HG02852 (cell line): Measurements from ENCODE around the gene GPR161.

Experiments
- ATAC-seq: cut with Tn5 transposase; IDR thresholded peaks from one replicate; pipeline ENCODE4 v1.9.1; 2021; ENCODE audit warnings: mild to moderate bottlenecking, moderate library complexity; ENCODE audit not compliant: unreplicated experiment

The GPR161 gene

DNA sequence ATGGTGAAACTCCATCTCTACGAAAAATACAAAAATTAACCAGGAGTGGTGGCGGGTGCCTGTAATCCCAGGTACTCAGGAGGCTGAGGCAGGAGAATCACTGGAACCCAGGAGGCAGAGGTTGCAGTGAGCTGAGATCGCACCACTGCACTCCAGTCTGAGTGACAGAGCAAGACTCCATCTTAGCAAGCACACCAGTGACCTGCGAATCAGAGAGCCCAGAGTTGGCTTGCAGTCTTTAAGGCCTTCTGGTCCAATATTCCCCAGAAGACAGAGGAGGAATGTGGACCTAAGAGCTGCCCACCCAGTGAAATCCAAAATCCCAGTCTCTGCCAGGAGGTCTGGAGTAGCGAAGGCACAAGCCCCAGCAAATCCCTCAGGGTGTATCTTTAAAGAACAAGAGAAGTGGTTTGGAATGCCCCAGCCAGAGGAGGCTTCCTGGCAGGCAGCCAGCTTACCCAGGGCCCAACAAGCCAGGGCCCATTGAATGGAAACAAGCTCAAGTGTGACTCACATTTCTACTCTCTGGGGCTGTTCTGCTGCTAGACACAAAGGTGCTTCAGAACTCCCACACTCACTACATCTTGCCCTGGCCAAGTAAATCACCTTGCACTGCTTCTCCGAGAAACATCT lies 23.9 kb downstream of the GPR161 start:
- no peak for ATAC-seq

DNA sequence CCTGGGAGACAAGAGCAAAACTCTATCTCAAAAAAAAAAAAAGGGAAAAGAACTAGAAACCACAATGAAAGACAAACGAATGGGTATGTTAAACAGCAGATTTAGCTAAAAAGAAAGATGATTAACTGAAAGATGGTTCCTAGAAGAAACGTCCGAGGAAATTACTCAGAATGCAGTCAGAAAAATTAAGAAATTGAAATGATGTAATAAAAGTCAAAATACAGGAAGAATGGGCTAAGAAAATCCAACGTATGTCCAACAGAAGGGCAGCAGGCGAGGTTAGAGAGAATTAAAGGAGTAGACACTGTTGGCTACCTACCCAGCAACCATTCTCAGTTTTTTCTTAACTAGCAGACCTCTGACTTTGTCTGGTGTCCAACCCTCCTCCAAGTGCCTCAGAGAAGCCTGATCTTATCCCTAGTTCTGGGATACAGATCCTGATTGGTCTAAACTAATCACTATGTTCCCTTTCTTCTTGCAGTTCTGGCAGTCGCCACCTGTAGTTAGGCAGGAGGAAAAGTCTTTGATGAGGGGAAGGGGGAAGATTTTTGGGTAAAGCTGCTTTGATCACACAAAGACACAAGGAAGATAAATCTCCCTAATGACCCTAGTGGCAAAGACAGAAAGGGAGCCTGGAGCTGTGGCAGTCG lies 25.7 kb downstream of the GPR161 start:
- ATAC-seq, result no peak

DNA sequence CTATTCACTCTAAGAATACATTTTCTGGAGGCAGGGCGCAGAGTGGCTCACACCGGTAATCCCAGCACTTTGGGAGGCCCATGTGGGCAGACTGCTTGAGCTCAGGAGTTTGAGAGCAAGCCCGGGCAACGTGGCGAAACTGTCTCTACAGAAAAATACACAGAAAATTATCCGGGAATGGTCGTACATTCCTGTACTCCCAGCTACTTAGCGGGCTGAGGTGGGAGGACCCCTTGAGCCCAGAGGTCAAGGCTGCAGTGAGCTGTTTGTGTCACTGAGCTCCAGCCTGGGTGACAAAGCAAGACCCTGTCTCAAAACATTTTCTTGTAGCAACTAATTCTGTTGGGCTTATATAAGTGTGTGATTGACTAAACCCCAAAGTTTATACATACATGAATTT lies 30.5 kb downstream of the GPR161 start:
- ATAC-seq, result no peak

DNA sequence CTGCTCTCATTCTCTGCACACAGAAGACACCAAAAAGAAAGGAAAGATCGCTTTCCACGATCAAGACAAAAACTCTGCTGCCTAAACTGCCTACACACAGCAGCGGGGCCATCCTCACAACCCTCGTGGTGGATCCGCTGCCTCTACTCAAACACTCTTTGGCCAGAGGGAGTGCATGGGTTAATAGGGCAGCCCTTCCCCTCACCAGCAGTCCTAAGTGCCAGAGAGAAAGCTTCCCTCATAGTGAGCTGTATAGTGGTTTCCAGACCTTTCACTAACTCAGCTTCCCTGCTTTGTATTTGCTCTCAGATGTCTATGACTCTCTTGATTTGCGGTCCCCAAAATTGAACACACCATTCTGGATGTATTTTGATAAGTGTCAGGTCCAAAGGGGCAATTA lies 30.9 kb downstream of the GPR161 start:
- ATAC-seq, result no peak

DNA sequence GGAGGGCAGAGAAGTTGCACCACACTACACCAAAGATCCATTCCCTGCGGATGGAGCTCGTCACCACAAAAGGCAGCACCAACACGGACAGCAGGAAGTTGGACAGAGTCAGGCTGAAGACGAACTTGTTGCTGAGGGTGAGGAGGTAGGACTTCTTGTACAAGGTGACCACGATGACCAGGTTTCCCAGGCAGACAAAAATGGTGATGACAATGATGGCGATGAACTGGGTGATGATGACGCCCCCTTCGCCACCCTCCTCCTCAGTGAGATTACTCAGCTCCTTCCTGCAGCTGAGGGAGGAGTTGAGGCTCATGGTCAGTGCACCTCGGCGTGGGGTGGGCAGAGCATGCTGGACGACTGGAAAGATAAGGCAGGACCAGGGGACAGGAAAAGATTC lies 32.2 kb downstream of the GPR161 start:
- no peak for ATAC-seq

DNA sequence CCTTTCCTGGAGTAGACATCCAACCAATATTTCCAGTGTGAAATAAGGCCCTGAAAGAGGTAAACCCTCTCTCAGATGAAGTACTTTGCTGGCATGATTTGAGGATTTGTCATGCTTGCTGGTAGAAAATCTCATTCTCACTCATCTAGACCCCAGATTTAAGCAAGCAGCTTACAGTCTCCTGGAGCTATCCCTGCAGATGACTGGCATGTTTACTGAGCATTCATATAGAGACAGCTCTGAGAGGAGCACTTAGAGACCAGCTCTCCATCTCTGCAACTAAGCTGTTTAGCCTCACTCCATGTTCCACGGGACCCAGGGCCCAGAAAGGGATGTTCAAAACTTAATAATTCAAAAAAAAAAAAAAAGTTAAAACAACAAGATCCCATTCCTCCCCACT lies 34.2 kb downstream of the GPR161 start:
- no peak for ATAC-seq

DNA sequence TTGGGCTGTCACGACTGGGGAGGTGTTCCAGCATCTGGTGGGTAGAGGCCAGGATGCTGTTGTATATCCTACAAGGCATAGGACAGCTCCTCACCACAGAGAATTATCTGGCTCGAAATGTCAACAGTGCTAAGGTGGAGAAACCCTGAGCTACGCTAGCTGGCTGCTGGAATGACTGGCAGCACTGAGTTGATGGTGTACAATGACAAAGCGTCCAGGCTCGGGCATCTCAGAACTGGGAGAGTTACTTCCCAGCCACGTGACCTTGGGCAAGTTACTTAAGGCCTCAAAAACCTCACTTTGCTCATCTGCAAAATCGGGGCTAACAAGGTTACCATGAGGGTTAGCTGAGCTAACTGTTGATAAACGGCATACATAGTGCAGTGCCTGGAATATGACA lies 35.4 kb downstream of the GPR161 start:
- no peak for ATAC-seq

DNA sequence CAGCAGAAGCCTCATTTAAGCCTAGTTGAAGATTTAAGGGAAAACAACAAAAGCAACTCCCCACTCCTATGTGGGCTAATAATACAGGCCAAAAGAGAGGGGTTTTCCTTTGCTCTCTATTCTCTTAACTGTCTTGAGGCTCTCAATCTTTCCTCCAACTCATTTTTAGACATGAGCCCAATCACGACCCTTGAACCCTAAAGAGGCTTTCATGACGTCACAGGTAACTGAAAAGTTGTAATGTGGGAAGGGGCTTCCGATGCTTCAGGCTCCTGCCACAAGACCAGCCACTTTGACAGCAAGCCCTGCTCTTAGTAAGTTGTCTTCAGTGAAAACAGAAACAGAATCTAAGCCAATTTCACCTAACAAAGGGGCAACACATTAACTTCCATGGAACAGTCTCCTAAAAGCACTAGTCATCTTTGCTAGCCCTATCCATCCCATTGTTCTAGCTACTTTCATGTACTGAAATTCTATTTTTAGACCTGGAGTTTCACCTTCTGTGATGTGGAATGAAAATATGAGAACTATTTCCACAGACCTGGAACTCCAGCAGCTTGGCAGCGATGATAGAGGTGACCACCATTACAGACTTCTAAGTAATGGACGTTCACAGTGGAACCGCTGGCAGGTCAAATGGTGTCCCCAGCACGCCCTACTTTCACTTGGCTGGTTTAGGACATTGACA lies 36.3 kb downstream of the GPR161 start:
- no peak for ATAC-seq

DNA sequence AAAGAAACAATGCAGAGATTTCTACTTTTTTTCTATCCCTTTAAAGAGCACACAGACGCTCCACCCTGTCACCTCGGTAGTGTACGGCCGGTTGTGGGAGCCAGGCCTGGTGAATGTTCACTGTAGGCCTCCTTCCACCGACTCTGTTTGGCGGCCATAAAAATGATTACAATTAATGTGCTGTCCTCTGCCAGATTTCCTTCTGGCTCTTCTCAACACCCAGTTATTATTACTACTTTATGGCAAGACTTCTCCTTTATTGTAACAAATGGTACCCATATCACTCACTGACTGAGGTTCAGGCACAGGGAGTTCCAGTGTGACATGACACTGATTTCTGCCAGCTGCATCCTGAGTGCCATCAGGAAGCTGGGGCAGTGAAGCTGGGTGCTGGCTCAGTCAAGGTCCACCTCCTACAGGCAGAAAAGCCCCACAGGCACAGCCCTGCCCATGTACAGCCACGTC lies 37.4 kb downstream of the GPR161 start:
- ATAC-seq, result no peak

DNA sequence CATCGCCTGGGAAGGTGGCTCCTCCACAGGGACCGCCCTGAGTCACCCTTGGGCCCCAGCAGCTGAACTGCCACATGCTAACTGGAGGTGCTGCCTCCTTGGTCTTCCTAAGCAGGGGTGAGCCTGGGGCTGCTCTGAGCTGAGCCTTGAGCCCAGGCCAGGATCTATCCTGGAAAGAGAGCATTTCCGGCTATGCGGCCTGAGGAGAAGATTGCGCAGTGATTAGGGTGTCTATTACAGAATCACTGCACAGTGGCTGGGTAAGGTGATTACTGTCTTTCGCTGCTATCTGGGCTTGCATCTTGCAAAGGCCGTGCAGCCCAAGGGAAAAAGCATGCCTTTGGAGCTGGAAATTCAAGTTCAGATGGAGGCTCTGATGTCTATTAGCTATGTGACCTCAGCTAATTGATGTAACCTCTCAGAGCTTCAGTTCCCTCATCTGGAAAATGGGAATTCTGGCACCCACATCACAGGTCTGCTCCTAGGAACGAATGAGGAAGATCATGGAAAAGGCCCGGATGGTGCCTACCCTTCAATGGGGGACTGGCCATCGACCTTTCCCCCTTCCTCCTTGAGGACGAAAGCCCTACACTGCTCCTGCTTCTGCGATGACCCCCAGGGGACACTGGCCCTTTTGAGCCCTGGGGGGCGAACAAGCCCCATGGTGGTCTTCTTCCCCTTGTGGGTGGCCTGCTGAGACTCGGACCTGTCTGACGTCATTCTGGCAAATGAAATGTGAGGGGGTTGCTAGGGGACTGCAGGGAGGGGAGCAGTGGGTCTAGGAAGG lies 38.0 kb downstream of the GPR161 start:
- ATAC-seq, result no peak

DNA sequence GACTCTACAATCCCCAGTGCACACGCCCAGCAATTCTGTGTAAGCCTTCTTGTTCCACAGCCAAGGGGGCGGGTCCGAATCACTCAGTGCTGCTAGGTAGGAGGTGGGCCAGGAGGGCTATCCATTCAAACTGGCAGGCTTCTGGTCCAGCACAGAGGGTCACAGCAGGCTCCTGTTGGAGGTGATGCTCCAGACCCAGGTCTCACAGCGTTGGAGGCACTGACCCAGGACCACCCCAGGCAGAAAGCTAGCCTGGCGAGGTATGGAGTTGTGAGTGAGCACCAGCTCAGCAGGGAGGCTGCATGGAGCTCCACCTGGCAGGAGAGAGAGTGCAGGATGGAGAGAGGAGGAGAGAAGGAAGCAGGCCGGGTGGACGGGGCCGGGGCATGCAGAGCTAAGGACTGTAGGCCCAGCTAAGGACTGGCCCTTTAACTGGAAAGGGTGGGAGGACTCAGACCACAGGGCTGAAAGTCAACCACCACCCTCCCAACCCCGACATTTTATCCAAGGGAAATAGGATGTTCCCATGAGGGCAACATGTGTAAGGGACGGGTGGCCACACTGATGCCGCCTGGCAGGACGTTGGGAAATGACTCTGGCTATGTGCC lies 38.7 kb downstream of the GPR161 start:
- no peak for ATAC-seq

DNA sequence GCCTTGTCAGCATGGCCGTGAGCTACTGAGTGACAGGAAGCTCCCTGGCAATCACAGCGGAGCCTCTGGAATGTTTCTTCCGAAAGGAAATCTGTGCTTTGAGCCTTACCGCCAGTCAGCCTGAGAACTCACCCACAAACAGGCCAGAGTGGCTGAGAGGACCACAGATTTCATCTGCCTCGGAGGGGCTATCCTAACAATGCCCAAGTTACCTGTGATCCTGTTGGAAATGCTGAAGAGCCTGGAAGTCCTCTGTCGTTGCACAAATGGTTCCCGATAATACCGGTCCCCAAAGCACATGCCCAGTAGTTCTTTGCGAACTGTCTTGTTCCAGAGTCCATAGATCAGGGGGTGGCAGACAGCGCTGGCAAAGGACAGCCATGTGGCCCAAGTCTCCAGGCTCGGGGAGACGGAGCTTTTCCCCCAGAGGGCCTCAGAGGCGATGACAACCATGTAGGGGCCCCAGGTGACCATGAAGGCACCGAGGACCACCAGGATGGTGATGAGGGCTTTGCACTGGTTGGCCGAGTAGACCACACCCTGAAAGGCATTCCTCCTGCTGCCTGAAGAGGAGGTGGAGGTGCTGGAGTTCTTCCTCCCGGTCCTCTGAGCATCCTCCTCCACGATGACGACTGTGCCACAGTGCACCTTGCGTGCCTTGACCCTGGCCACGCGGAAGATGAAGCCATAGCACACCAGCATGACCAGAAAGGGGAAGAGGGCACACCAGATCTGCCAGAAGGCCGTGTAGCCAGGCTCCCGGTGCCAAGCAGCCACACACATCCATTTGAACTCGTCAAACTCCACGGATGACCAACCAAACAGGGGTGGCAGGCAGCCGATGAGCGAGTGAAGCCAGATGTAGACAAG lies 40.2 kb downstream of the GPR161 start:
- ATAC-seq, result no peak

DNA sequence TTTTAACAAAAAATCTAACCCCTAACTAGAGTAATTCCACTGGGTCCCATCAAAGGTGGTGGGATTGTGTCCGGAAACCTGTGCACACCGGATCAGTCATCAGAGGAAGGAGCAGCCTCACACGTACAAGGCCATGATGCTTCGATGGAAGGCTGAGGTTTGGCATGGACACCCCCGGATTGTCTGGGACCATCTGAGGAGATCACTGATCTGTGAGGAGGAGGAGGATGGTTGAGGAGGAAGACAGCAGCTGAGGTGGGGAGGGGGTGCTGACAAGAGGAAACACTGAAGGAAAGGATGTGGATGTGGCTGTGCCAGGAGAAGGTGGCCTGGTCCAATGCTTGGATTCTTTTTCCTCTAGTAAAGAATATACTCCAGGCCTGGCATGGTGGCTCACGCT lies 41.3 kb downstream of the GPR161 start:
- no peak for ATAC-seq

DNA sequence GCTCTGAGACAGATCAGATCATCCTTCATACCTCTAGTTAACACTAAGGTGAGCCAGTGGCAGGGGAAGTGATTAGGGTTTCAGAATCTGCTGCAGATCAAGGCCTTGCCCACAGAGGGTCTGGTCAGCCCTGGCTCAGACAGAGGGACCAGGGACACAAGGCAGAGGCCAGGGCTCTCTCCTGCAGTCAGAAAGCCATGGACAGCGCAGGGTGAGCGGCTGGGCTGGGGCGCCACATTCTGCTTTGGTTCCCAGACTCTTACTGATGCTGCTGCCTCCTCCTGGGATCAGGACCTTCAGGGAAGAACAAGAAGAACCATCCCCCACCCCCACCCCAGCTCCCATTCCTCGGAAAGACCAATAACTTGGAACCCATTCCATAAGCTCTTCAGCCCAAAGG lies 43.1 kb downstream of the GPR161 start:
- ATAC-seq, result no peak

DNA sequence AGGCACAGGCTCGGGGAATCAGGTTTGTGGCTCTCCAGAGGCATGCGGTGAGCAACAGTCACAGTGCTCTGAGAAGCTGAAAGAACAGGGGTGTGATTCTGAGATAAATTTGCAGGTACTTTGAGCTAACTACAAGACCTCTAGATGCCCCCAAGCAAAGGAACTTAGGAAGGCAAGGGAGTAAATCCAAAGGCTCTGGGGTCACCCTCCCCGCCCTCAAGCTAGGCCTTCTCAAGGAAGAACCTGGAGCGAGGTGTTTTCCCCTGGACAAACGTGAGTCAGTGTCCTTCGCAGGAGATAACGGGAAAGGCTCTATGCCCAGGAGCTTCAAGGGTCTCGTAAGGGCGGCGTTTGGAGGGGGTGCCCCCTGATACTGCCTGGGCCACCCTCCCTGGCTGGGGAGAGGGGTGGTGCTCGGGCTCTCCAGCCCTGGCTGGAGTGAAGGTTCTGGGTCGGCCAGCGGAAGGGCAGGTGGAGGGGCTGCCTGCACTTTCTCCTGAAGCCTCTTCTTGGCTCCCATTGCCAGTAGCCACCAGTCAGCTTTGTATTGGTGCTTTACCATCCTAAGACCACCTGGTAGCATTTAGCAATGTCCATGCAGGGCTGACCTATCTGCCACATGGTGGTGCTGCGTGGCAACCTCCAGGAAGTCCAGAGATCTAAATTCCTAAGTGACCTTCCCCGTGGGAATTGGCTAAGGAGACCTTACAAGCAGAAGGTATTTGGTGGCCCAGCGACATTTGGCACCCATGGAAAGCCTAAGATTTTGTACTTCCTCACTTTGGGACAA lies 44.0 kb downstream of the GPR161 start:
- no peak for ATAC-seq

DNA sequence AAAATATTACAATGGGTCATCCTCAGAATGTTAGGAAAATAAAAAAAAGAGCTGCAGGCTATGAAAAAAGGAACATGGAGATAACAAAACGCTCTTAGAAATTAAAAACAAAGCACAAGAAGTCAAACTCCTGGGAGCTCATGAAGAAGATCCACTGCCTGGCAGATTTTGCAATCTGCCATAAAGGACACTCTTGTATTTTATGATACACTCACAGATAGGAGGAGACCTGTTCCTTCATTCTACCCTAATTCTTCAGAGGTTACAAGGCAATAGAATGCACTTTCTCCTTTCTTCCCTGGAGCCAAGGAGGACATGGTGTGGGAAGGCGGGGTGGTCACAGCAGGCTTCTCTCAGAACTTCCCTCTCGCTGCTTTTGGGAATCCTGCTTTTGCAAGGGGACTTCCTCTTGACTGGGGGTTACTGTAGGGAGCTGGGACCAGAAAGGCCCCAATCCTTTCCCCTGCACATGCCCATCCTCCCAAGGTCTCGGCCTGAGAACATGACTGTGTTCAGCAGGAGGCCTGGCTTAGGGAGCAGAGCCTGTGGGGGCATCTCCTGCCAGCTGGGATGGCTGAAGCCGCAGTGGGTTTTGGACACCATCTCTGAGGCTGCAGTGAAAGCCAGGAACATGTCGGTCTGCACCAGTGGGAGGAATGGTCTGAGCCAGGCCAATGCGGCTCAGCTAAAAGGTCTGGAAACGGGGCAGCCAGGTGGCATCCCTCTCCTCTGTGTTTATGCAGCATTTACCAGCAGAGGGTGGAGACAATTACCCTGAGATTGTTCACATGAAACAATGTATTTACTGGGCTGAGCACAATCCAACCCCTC lies 44.8 kb downstream of the GPR161 start:
- ATAC-seq, result no peak

DNA sequence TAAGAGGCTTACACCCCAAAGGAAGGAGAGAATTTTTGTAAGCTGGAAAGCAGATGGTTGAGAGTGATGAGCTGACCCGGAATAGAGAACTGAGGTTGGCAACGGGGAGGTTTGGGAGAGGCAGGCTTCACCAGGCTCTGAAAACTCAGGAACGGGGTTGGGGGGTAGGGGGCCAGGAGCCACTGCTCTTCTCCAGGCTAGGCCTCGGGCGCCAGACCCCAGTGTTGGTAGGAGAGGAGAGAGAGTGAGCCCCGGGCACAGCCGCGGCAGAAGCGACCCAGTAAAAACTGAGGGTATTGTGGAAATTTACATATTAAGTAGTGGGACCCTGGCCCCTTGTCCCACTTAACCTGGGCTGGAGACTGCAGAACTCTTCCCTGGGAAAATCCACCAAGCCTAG lies 45.7 kb downstream of the GPR161 start:
- no peak for ATAC-seq

DNA sequence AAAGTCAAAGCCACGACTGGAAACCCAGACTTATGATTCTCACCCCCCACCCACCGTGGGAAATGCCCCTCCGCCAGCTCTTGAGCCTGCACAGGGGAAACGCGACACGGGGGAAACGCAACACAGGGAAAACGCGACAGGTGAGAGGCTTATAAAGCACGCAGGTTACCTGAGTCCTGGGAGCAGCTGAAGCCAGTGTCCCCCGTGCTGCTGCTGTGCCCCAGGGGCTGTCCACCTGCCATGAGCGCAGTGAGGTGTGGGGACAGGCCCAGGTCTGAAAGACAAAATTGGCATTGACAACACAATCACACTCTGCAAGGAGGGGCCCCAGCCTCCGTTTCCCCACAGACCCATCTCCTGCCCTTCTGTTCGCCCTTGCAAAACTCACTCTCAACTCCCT lies 46.3 kb downstream of the GPR161 start:
- no peak for ATAC-seq

DNA sequence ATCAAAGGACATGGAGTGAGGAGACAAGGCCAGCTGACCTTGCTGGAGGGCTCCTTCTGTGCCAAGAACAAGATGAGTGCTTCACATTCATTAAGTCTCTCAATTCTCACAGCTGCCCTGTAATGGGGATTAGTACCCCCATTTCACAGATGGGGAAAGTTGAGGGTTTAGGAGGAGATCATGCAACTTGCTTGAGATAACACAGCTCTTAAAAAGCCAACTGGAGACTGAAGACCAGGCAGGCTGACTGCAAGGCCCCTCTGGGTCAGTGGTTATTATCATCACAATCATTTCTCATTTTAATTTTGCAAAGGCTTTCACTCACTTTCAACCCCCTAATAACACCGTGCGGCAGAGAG lies 46.8 kb downstream of the GPR161 start:
- ATAC-seq, result no peak
